DND-41 (cell line): ENCODE data around the gene RXYLT1.
"Not testable (repeated sequence)": the region's sequence is repeated elsewhere in the genome, so short reads cannot be mapped to it uniquely, and the experiment has no call there.

Experiments
- ATAC-seq: fragments of 200-7000 bp; cut with Tn5 transposase; 3 replicates; pipeline ENCODE4 v1.9.1; 2021; ENCODE audit warnings: low read depth; ENCODE audit not compliant: insufficient read depth
- DNase-seq: peaks from one replicate; pipeline ENCODE4 v3.0.0-alpha.2; 2020
- H2AFZ ChIP-seq: 2 replicates; pipeline ENCODE4 v1.6.0; 2012; ENCODE audit warnings: low read depth, low read length
- H3K27ac ChIP-seq: 2 replicates; pipeline ENCODE4 v1.5.1; 2012; ENCODE audit warnings: low read length, inconsistent platforms
- H3K27me3 ChIP-seq: fragments of 200-600 bp; sonication (generic); 2 replicates; pipeline ENCODE4 v1.6.0; 2012; ENCODE audit warnings: low read length, mild to moderate bottlenecking, inconsistent platforms; ENCODE audit not compliant: insufficient read depth, poor library complexity
- H3K36me3 ChIP-seq: 2 replicates; pipeline ENCODE4 v1.5.1; 2012; ENCODE audit warnings: low read length, inconsistent platforms; ENCODE audit not compliant: insufficient read depth
- H3K4me1 ChIP-seq: 2 replicates; pipeline ENCODE4 v1.5.1; 2012; ENCODE audit warnings: mild to moderate bottlenecking, low read length; ENCODE audit not compliant: insufficient read depth
- H3K4me2 ChIP-seq: 2 replicates; pipeline ENCODE4 v1.6.0; 2012; ENCODE audit warnings: mild to moderate bottlenecking, moderate library complexity, low read length, inconsistent platforms; ENCODE audit not compliant: insufficient read depth
- H3K4me3 ChIP-seq, 2 experiments: fragments of 200-600 bp in 1 of 2; shearing (Covaris generic) in 1 of 2; 2 replicates each; pipeline ENCODE4 v1.5.1; 2012 to 2016; ENCODE audit warnings: inconsistent platforms in 2 of 2, low read length in 2 of 2, mild to moderate bottlenecking in 2 of 2, low read depth in 1 of 2, moderate library complexity in 1 of 2
- H3K79me2 ChIP-seq: 2 replicates; pipeline ENCODE4 v1.6.0; 2012; ENCODE audit warnings: low read length, inconsistent platforms; ENCODE audit not compliant: insufficient read depth
- H3K9ac ChIP-seq: 2 replicates; pipeline ENCODE4 v1.6.0; 2012; ENCODE audit warnings: low read depth, mild to moderate bottlenecking, inconsistent platforms, low read length, moderate library complexity
- H3K9me3 ChIP-seq: 2 replicates; pipeline ENCODE4 v1.5.1; 2012; ENCODE audit warnings: low read length, moderate library complexity, mild to moderate bottlenecking, inconsistent platforms; ENCODE audit not compliant: insufficient read depth, severe bottlenecking
- H4K20me1 ChIP-seq: 2 replicates; pipeline ENCODE4 v1.6.0; 2012; ENCODE audit warnings: low read length; ENCODE audit not compliant: insufficient read depth
- EZH2 ChIP-seq: IDR thresholded peaks from 3 replicates; pipeline ENCODE4 v1.6.1; 2012; ENCODE audit warnings: borderline replicate concordance, low read depth, mild to moderate bottlenecking, moderate library complexity, low read length, inconsistent platforms; ENCODE audit not compliant: severe bottlenecking
- TF ChIP-seq, protein P1 (sequence below): IDR thresholded peaks from 2 replicates; pipeline ENCODE4 v1.5.1; 2012; ENCODE audit warnings: borderline replicate concordance, low read length, moderate library complexity, mild to moderate bottlenecking; ENCODE audit not compliant: poor library complexity, severe bottlenecking; ENCODE audit errors: extremely low read depth

Gene RXYLT1

DNA sequence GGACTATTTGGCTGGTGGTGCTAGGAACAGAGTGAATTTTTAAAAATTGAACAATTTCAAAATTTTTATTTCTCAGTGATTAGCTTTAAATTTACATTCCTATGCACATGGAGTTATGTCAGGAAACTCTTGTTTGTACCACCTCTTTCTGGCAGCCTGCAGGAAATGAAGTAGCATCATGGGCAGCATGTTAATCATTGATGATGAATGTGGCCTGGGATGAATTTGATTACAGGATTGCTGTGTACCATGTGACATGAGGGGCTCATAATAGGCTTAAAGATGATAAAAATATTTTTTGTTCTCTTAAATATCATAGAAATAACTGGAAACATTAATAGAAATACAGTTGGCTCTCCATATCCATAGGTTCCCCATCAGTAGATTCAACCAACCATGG lies 32.6 kb upstream of the RXYLT1 start:
- H4K20me1 ChIP-seq, H3K36me3 ChIP-seq, DNase-seq, ATAC-seq, H2AFZ ChIP-seq, H3K4me3 ChIP-seq, H3K27ac ChIP-seq, H3K9ac ChIP-seq, H3K9me3 ChIP-seq, H3K4me1 ChIP-seq, H3K4me2 ChIP-seq, H3K79me2 ChIP-seq, H3K27me3 ChIP-seq: not testable (repeated sequence)

GRCh38 chr12:63747553-63747952 lies 32.2 kb upstream of the RXYLT1 start:
- Histone ChIP-seq H2AFZ (no peak overlapping the region), H3K27ac (no peak overlapping the region), H3K4me3 (no peak overlapping the region), H3K27me3 (no peaks in the 10 kb centered on the region), H3K9me3 (no peaks in the 10 kb centered on the region), H3K4me1 (peaks cover 6% of the 10 kb centered on the region; the same call in 1 of the 2 replicates), H4K20me1 (no peaks in the 10 kb centered on the region), H3K79me2 (no peaks in the 10 kb centered on the region), H3K36me3 (no peaks in the 10 kb centered on the region), H3K9ac (no peak overlapping the region), H3K4me2 (no peak overlapping the region)
- TF ChIP-seq, protein P1, sequence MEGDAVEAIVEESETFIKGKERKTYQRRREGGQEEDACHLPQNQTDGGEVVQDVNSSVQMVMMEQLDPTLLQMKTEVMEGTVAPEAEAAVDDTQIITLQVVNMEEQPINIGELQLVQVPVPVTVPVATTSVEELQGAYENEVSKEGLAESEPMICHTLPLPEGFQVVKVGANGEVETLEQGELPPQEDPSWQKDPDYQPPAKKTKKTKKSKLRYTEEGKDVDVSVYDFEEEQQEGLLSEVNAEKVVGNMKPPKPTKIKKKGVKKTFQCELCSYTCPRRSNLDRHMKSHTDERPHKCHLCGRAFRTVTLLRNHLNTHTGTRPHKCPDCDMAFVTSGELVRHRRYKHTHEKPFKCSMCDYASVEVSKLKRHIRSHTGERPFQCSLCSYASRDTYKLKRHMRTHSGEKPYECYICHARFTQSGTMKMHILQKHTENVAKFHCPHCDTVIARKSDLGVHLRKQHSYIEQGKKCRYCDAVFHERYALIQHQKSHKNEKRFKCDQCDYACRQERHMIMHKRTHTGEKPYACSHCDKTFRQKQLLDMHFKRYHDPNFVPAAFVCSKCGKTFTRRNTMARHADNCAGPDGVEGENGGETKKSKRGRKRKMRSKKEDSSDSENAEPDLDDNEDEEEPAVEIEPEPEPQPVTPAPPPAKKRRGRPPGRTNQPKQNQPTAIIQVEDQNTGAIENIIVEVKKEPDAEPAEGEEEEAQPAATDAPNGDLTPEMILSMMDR, result no peak
- TF ChIP-seq EZH2, result no peak
- DNase-seq, result no peak
- ATAC-seq, result no peak

- H3K27me3 ChIP-seq, result peaks cover 7% of the 10 kb centered on the region
- no peak overlapping the region for H3K27ac ChIP-seq
- no peaks in the 10 kb centered on the region for H4K20me1 ChIP-seq
- no peak overlapping the region for H3K9ac ChIP-seq
- no peak overlapping the region for H3K4me2 ChIP-seq
- no peak overlapping the region for H2AFZ ChIP-seq
- no peaks in the 10 kb centered on the region for H3K79me2 ChIP-seq
- H3K4me1 ChIP-seq, result peaks cover 7% of the 10 kb centered on the region; the same call in 1 of the 2 replicates
- TF ChIP-seq, protein P1, result no peak
- TF ChIP-seq EZH2, result no peak
- ATAC-seq (peak; percentile 82), DNase-seq (peak; percentile 33)
- no peaks in the 10 kb centered on the region for H3K36me3 ChIP-seq
- no peak overlapping the region for H3K4me3 ChIP-seq
- no peaks in the 10 kb centered on the region for H3K9me3 ChIP-seq
These were observed 27.4 kb upstream of the RXYLT1 start for GRCh38 chr12:63752283-63752682.

DNA sequence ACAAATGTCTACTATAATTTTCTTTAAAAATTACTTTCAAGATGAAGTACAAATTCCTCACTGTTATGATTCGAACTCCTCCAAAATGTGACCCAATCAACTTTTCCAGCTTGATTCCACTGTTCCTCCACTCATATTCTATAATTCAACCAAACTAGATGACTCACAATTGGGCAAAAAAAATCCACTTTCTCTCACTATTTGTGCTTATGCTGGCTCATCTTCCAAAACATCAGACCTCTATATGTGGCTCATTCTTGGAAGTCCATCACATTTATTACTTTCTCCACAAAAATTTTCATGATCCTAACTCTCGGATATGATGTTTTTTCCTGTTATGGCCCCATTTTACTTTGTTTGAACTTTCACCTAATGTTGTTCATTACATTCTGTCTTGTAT lies 26.9 kb upstream of the RXYLT1 start:
- Histone ChIP-seq H3K27me3 (peaks cover 7% of the 10 kb centered on the region), H2AFZ (no peak overlapping the region), H3K36me3 (no peaks in the 10 kb centered on the region), H3K27ac (no peak overlapping the region), H3K4me3 (no peak overlapping the region), H3K9me3 (no peaks in the 10 kb centered on the region), H3K79me2 (no peaks in the 10 kb centered on the region), H4K20me1 (no peaks in the 10 kb centered on the region), H3K9ac (no peak overlapping the region), H3K4me2 (no peak overlapping the region), H3K4me1 (peaks cover 7% of the 10 kb centered on the region; the same call in 1 of the 2 replicates)
- ATAC-seq, result no peak
- no peak for TF ChIP-seq EZH2
- TF ChIP-seq, protein P1, result no peak
- DNase-seq, result no peak
